H1 (cell line): Measurements from ENCODE around the gene FOSB. TPM values are rescaled to one million over a fixed set of nuclear protein-coding genes. Genes with fewer than 3 reads are reported as not detected.

ENCODE experiments used
- CTCF ChIA-PET: fragments of 300-600 bp; sonication (Branson Sonifier 250); formaldehyde crosslinking; loops from one replicate; lab custom pipeline; 2021; ENCODE audit not compliant: partially characterized antibody; lab: Charles Lee
- POLR2A ChIA-PET: fragments of 300-600 bp; sonication (Branson Sonifier 250); formaldehyde crosslinking; loops from one replicate; lab custom pipeline; 2021; ENCODE audit warnings: inconsistent platforms; ENCODE audit not compliant: partially characterized antibody; lab: Charles Lee
- DNase-seq, 2 experiments: peaks; one replicate each; pipeline versions ENCODE4 v3.0.0 to v3.0.0-alpha.2; 2010 to 2022; ENCODE audit warnings: low spot score in 2 of 2, low read depth in 1 of 2, mixed read lengths in 1 of 2
- FAIRE-seq: peaks from 2 replicates; lab custom pipeline; 2011; peaks lifted over from hg19 to GRCh38; lab: Jason Lieb, UNC
- H2AFZ ChIP-seq: 2 replicates; pipeline ENCODE4 v1.8.1; 2012; ENCODE audit warnings: low read length, inconsistent platforms
- H2AK5ac ChIP-seq: 2 replicates; pipeline ENCODE4 v1.6.1; 2013; ENCODE audit warnings: low read depth, low read length
- H2BK120ac ChIP-seq: replicated peaks from 2 replicates; pipeline ENCODE3; 2013; ENCODE audit warnings: low read depth, low read length, inconsistent platforms
- H2BK12ac ChIP-seq: 2 replicates; pipeline ENCODE4 v1.6.1; 2013; ENCODE audit warnings: low read depth, low read length
- H2BK15ac ChIP-seq: 2 replicates; pipeline ENCODE4 v1.6.1; 2013; ENCODE audit warnings: low read length
- H2BK20ac ChIP-seq: 2 replicates; pipeline ENCODE4 v1.6.1; 2013; ENCODE audit warnings: low read length
- H2BK5ac ChIP-seq: 2 replicates; pipeline ENCODE4 v1.6.1; 2013; ENCODE audit warnings: low read depth, low read length
- H3K14ac ChIP-seq: 2 replicates; pipeline ENCODE4 v1.6.1; 2013; ENCODE audit warnings: inconsistent platforms; ENCODE audit not compliant: insufficient read length
- H3K18ac ChIP-seq: 2 replicates; pipeline ENCODE4 v1.6.1; 2013; ENCODE audit warnings: low read length; ENCODE audit errors: extremely low read depth
- H3K23ac ChIP-seq: 2 replicates; pipeline ENCODE4 v1.6.1; 2013; ENCODE audit warnings: inconsistent platforms; ENCODE audit not compliant: insufficient read length
- H3K23me2 ChIP-seq: 2 replicates; pipeline ENCODE4 v1.6.1; 2013; ENCODE audit warnings: low read depth, low read length
- H3K27ac ChIP-seq: 2 replicates; pipeline ENCODE4 v1.6.1; 2011; ENCODE audit warnings: low read depth, low read length, inconsistent platforms
- H3K27me3 ChIP-seq, 4 experiments: replicated peaks in 1 of 4; 1 replicate in 1 of 4; 2 replicates in 3 of 4; pipeline versions ENCODE4 v1.6.1 to v1.8.1; 2011 to 2013; ENCODE audit warnings: low read length in 3 of 4, mild to moderate bottlenecking in 3 of 4, inconsistent platforms in 2 of 4, mixed read lengths in 2 of 4, moderate library complexity in 1 of 4; ENCODE audit not compliant: control insufficient read depth in 3 of 4, insufficient read depth in 3 of 4; ENCODE audit errors: extremely low read depth in 1 of 4
- H3K36me3 ChIP-seq, 4 experiments: 2 replicates each; pipeline versions ENCODE4 v1.6.1 to v1.8.1; 2011 to 2013; ENCODE audit warnings: mild to moderate bottlenecking in 4 of 4, low read length in 3 of 4, moderate library complexity in 2 of 4, control low read depth in 1 of 4, inconsistent platforms in 1 of 4; ENCODE audit not compliant: insufficient read depth in 4 of 4, control insufficient read depth in 2 of 4
- H3K4ac ChIP-seq: replicated peaks from 2 replicates; pipeline ENCODE3; 2013; ENCODE audit warnings: low read length, low read depth, mixed read lengths, inconsistent platforms; ENCODE audit not compliant: insufficient read length
- H3K4me1 ChIP-seq, 4 experiments: replicated peaks in 1 of 4; 1 replicate in 1 of 4; 2 replicates in 3 of 4; pipeline versions ENCODE4 v1.6.1 to v1.8.1; 2011 to 2013; ENCODE audit warnings: low read length in 3 of 4, inconsistent platforms in 2 of 4, mixed read lengths in 1 of 4; ENCODE audit not compliant: insufficient read depth in 4 of 4, control insufficient read depth in 3 of 4
- H3K4me2 ChIP-seq, 2 experiments: 2 replicates each; pipeline versions ENCODE4 v1.6.1 to v1.8.1; 2011 to 2013; ENCODE audit warnings: low read depth in 2 of 2, low read length in 2 of 2, control low read depth in 1 of 2, inconsistent platforms in 1 of 2, mild to moderate bottlenecking in 1 of 2; ENCODE audit not compliant: insufficient read depth in 1 of 2
- H3K4me3 ChIP-seq, 4 experiments: fragments of 200-600, 300-600 bp in 1 of 4; sonication (generic), shearing (Covaris generic), sonication (Bioruptor Twin) in 1 of 4; 2 replicates each; pipeline versions ENCODE4 v1.5.1 to v1.8.1; 2011 to 2016; ENCODE audit warnings: low read length in 4 of 4, low read depth in 3 of 4, control low read depth in 2 of 4, inconsistent platforms in 2 of 4, mild to moderate bottlenecking in 2 of 4, mixed read lengths in 1 of 4, moderate library complexity in 1 of 4; ENCODE audit not compliant: insufficient read depth in 2 of 4; ENCODE audit errors: extremely low read depth in 1 of 4
- H3K56ac ChIP-seq: replicated peaks from 2 replicates; pipeline ENCODE3; 2013; ENCODE audit warnings: low read depth, mild to moderate bottlenecking, mixed read lengths, low read length, inconsistent platforms; ENCODE audit not compliant: insufficient read length
- H3K79me1 ChIP-seq: 2 replicates; pipeline ENCODE4 v1.6.1; 2013; ENCODE audit warnings: low read depth, low read length, control low read depth
- H3K79me2 ChIP-seq, 2 experiments: 2 replicates each; pipeline versions ENCODE4 v1.6.1 to v1.8.1; 2012 to 2013; ENCODE audit warnings: low read length in 2 of 2, mild to moderate bottlenecking in 2 of 2, inconsistent platforms in 1 of 2; ENCODE audit not compliant: insufficient read depth in 2 of 2, control insufficient read depth in 1 of 2
- H3K9ac ChIP-seq, 4 experiments: replicated peaks in 1 of 4; 1 replicate in 1 of 4; 2 replicates in 3 of 4; pipeline versions ENCODE4 v1.6.1 to v1.8.1; 2011 to 2013; ENCODE audit warnings: low read depth in 3 of 4, low read length in 3 of 4, control low read depth in 2 of 4, mild to moderate bottlenecking in 2 of 4, moderate library complexity in 2 of 4, inconsistent platforms in 1 of 4; ENCODE audit errors: extremely low read depth in 1 of 4
- H3K9me3 ChIP-seq, 2 experiments: 2 replicates each; pipeline versions ENCODE4 v1.6.1 to v1.8.1; 2012 to 2013; ENCODE audit warnings: mild to moderate bottlenecking in 2 of 2, moderate library complexity in 2 of 2, control low read depth in 1 of 2, inconsistent platforms in 1 of 2, low read depth in 1 of 2, low read length in 1 of 2, mixed read lengths in 1 of 2; ENCODE audit not compliant: insufficient read depth in 2 of 2
- H4K20me1 ChIP-seq, 2 experiments: replicated peaks in 1 of 2; 2 replicates each; pipeline versions ENCODE3 to v1.8.1; 2011 to 2013; ENCODE audit warnings: inconsistent platforms in 2 of 2, low read length in 2 of 2, mild to moderate bottlenecking in 1 of 2; ENCODE audit not compliant: insufficient read depth in 2 of 2, control insufficient read depth in 1 of 2
- H4K5ac ChIP-seq: 2 replicates; pipeline ENCODE4 v1.6.1; 2013; ENCODE audit warnings: low read length, low read depth, mixed read lengths, inconsistent platforms; ENCODE audit not compliant: insufficient read length
- H4K8ac ChIP-seq: 2 replicates; pipeline ENCODE4 v1.8.0; 2013; ENCODE audit warnings: mild to moderate bottlenecking, moderate library complexity, low read length, inconsistent platforms; ENCODE audit not compliant: insufficient read depth; ENCODE audit errors: extremely low read depth
- H4K91ac ChIP-seq: replicated peaks from 2 replicates; pipeline ENCODE3; 2013; ENCODE audit warnings: low read length, mixed read lengths, inconsistent platforms; ENCODE audit not compliant: insufficient read length
- ATF3 ChIP-seq: IDR thresholded peaks from 2 replicates; pipeline ENCODE4 v1.6.1; 2011; ENCODE audit warnings: low read depth, mild to moderate bottlenecking, low read length; ENCODE audit not compliant: insufficient read depth
- CHD1 ChIP-seq: IDR thresholded peaks from 2 replicates; pipeline ENCODE4 v1.6.1; 2012; ENCODE audit warnings: low read depth, low read length, improper control_type of control experiment
- CREB1 ChIP-seq: IDR thresholded peaks from 2 replicates; pipeline ENCODE4 v1.6.1; 2012; ENCODE audit warnings: inconsistent platforms
- EZH2 ChIP-seq: fragments of 200-600 bp; sonication (generic); IDR thresholded peaks from 2 replicates; pipeline ENCODE4 v1.7.1; 2012; ENCODE audit warnings: low read depth, mild to moderate bottlenecking, moderate library complexity, low read length, inconsistent platforms; ENCODE audit not compliant: severe bottlenecking
- GTF2F1 ChIP-seq: IDR thresholded peaks from 2 replicates; pipeline ENCODE4 v1.6.1; 2012; ENCODE audit warnings: low read depth, low read length, improper control_type of control experiment, borderline replicate concordance
- PHF8 ChIP-seq: fragments of 200-600 bp; sonication (generic); conservative IDR thresholded peaks from 2 replicates; pipeline ENCODE4 v1.7.1; 2012; ENCODE audit warnings: low read depth, mild to moderate bottlenecking, inconsistent platforms, low read length, moderate library complexity
- RAD21 ChIP-seq, 2 experiments: IDR thresholded peaks in 1 of 2; conservative IDR thresholded peaks in 1 of 2; 2 replicates each; pipeline ENCODE4 v1.6.1; 2011; ENCODE audit warnings: low read depth in 2 of 2, low read length in 2 of 2, improper control_type of control experiment in 1 of 2, inconsistent platforms in 1 of 2, mild to moderate bottlenecking in 1 of 2, moderate library complexity in 1 of 2
- SIN3A ChIP-seq, 2 experiments: IDR thresholded peaks in 1 of 2; conservative IDR thresholded peaks in 1 of 2; 2 replicates each; pipeline ENCODE4 v1.6.1; 2011 to 2012; ENCODE audit warnings: low read length in 2 of 2, improper control_type of control experiment in 1 of 2, low read depth in 1 of 2, mild to moderate bottlenecking in 1 of 2
- SP2 ChIP-seq: IDR thresholded peaks from 2 replicates; pipeline ENCODE4 v1.6.1; 2012; ENCODE audit warnings: mild to moderate bottlenecking, low read length, inconsistent platforms
- ZNF274 ChIP-seq: IDR thresholded peaks from 2 replicates; pipeline ENCODE4 v1.7.0; 2012; ENCODE audit warnings: low read length, borderline replicate concordance; ENCODE audit errors: extremely low read depth
- WGBS, 2 experiments: shearing (Covaris generic) in 1 of 2; methylation state at CpG; one replicate each; pipeline versions ENCODE4 v1.1.6 to v1.1.7; 2013 to 2015; ENCODE audit warnings: low lambda C conversion rate in 2 of 2, mixed read lengths in 2 of 2, inconsistent platforms in 1 of 2, low coverage in 1 of 2, missing lambda C conversion rate in 1 of 2; ENCODE audit not compliant: insufficient replicate concordance in 2 of 2, insufficient coverage in 1 of 2, insufficient read length in 1 of 2; ENCODE audit errors: extremely low coverage in 1 of 2, missing lambda C conversion rate in 1 of 2; 5-methylcytosine and 5-hydroxymethylcytosine counted together
- polyA plus RNA-seq, 7 experiments: library from polyadenylated mRNA; depleted of rRNA in 3 of 7; stranded (reverse) in 5 of 7; unstranded in 2 of 7; fragments of >200 nt in 5 of 7; fragments of 200-250 nt in 2 of 7; gene quantifications; 1 replicate in 5 of 7; 2 replicates in 1 of 7; 4 replicates in 1 of 7; pipeline versions ENCODE4 v1.2.1 to v1.2.3, GENCODE V29; 2011 to 2013; ENCODE audit warnings: missing spikeins in 2 of 7, mixed read lengths in 2 of 7
- total RNA-seq: library from RNA; stranded (reverse); fragmentation: NEBNext Ultra II Directional; extraction: Animal tissue kit (Norgen Biotek cat#: 25700); gene quantifications from 2 replicates; pipeline ENCODE4 v1.2.1, GENCODE V29; 2021

Gene FOSB
- total and polyA plus RNA-seq, 2 of the 8 experiments (the other 6 are each of a cell fraction or from before 2014, with no cell fraction given) = 0.44 to 2.7 TPM

- Histone ChIP-seq H2AFZ (no peak overlapping the region), H3K23ac (no peak overlapping the region), H2BK120ac (no peak overlapping the region), H4K5ac (peak overlapping the region; percentile 47), H3K4me3 (peak overlapping the region; percentile 32 to 69 (median 52)), H4K91ac (no peak overlapping the region), H2BK12ac (no peak overlapping the region), H3K4me2 (peak overlapping the region; percentile 21 to 84), H4K8ac (no peak overlapping the region; the same call in 1 of the 2 replicates), H2BK5ac (no peak overlapping the region), H2BK15ac (no peak overlapping the region), H3K27me3 (no peaks in the 10 kb centered on the region), H3K79me1 (no peaks in the 10 kb centered on the region), H2BK20ac (no peak overlapping the region), H3K9ac (peak overlapping the region in 1 of 4 experiments; percentile 5; a peak in 1 of 7 replicates), H3K18ac (no peak overlapping the region; the same call in 1 of the 2 replicates), H4K20me1 (peaks cover 0 to 4% of the 10 kb centered on the region in 2 experiments), H3K23me2 (no peaks in the 10 kb centered on the region; the same call in 1 of the 2 replicates), H2AK5ac (no peak overlapping the region), H3K9me3 (no peaks in the 10 kb centered on the region), H3K4me1 (peaks cover 0 to 3% (median 0%) of the 10 kb centered on the region in 4 experiments; a peak in 1 of 7 replicates), H3K4ac (no peak overlapping the region), H3K56ac (peak overlapping the region; percentile 66), H3K14ac (no peak overlapping the region), H3K27ac (no peak overlapping the region; the same call in 1 of the 2 replicates), H3K79me2 (no peaks in the 10 kb centered on the region), H3K36me3 (no peaks in the 10 kb centered on the region; a peak in 1 of 8 replicates)
- peak; percentile 36 for FAIRE-seq
- POLR2A ChIA-PET = interaction anchor here (0.6 to 2.3 kb wide), 15 partner anchors 11 to 284 kb away, joined by 3 to 16 read pairs (median 4); partner anchors contain the start of genes ERCC1, FOSB, PPM1N and SIX5
- peak in 1 of 2 experiments; percentile 100 for DNase-seq
- CTCF ChIA-PET = interaction anchor here (0.5 to 32.9 kb wide), 62 partner anchors 9 to 888 kb away, joined by 3 to 760 read pairs (median 4); partner anchors contain the start of genes ERCC1, FOSB, PPM1N and PPP1R13L
- 6% methylated on average over 27 of the region's 35 CpGs; no CpG with 5 or more reads in 1 of the 2 experiments for WGBS, 2 experiments
- peak; percentile 59 to 66 for TF ChIP-seq RAD21 (IDR thresholded peaks at IDR 0.05 in 1 of 2, conservative IDR thresholded peaks at IDR 0.05 in 1 of 2; ENCODE audit: low read depth in 2 of 2, low read length in 2 of 2)
- TF ChIP-seq SP2 = no peak
- peak; percentile 70 for TF ChIP-seq CREB1
- peak; percentile 73; the same call in 1 of the 2 replicates for TF ChIP-seq ATF3
- TF ChIP-seq SIN3A (conservative IDR thresholded peaks at IDR 0.05 in 1 of 2, IDR thresholded peaks at IDR 0.05 in 1 of 2; ENCODE audit: low read depth in 1 of 2, low read length in 2 of 2) = peak in 1 of 2 experiments; percentile 86; a peak in 1 of 4 replicates
- TF ChIP-seq GTF2F1 = no peak
- TF ChIP-seq EZH2 = no peak
- TF ChIP-seq CHD1 = no peak
- TF ChIP-seq ZNF274 = no peak
- no peak for TF ChIP-seq PHF8
These were observed 17.7 kb downstream of the FOSB start for GRCh38 chr19:45485305-45486077.
